ENCODE data around the gene LYPD6B.

The LYPD6B gene

DNA sequence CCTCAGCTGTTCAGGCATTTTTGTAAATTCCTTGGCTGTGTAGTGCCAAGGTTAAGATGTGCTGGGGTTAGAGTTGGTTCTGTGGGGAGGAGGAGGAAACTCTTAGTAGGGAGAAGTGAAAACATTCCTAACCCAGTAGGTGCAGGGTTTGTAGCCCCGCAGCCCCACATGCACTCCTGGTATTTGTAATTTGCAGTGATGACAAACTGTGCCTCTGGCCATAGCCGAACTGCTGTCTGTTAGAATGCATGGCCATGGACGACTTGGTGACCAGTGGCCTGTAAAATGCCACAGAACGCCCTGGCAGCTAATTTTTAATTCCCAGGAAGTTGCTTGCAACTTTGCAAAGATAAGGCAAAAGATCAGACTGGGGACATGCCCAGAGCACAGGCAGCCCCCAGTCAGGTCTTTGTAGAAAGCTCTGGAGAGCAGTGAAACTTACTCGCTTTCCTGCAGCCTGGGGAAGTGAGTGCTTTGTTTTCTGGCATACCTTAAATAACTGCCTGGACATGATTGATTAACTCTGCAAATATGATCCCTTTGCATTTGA is 38.4 kb downstream of the LYPD6B start:
- DNase-seq (ENCODE audit: low spot score): no peak

DNA sequence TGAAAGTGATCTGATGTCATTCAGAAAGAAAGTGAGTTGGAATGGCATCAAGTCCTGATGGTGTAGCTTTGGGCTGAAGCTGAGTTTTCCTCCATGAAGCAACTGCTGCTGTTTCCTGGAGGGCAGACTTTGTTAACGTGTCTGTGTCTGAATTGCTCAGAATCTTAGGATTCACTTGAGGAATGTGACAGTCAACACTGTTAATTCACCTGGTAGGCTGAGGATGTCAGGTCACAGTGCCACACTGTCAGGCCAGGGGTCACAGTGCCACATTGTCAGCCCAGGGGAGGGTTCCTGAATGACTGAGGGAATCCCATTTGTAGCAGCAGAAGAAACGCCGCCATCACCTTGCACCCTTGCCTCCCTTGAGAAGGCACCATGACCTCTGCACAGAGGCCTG is 39.4 kb downstream of the LYPD6B start:
- no peak for DNase-seq (ENCODE audit: low spot score)

DNA sequence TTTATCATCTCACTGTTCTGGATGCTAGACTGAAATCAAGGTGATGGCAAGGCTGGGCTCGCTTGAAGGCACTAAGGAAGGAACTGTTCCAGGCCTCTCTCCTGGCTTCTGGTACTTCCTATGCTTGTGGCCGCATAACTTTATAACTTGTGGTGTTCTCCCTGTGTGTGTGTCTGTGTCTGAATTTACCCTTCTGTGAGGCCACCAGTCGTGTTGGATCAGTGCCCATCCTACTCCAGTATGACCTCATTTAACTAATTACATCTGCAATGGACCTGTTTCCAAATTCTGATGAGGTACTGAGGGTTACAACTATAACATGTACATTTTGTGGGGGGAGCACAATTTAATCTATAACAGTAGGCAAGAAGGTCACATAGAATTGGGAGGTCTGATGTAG is 41.6 kb downstream of the LYPD6B start:
- DNase-seq (ENCODE audit: low spot score): no peak

DNA sequence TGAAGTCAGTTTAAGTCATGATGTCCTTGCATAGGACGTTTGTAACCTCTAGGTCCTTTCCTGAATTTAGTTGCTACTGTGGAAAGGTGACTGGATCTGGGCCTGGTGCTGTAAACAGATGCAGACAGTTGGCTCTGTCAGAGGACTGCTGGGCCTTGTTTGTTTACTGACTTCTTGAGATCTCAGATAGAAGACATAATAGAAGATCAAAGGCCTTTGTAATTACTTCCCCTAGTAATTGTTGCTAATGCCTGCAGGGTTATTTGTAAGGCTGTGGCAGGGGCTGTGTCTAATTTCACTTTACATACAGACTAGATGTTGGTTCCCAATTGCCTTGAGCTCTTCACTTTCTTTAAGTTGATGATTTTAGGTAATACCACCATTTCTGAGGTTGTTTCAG is 42.5 kb downstream of the LYPD6B start:
- no peak for DNase-seq (ENCODE audit: low spot score)

DNA sequence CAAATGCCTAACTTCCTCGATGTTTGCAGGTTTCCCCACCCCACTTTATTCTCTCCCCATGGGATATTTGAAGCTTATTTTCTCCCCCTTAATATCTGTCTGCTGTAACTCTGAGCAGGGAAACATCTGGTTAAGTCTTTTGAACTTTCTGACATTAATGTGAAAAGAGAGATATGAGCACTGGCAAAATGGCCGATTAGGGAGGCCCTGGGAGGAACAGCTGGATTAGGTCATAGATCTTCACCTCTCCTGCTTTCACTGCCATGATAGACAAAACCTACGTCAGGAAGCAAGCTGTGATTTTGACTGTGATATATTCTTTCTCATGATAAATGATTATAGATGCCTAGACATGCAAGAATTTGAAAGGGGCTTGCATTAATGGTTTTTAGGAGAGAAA is 43.6 kb downstream of the LYPD6B start:
- no peak for DNase-seq (ENCODE audit: low spot score)

DNA sequence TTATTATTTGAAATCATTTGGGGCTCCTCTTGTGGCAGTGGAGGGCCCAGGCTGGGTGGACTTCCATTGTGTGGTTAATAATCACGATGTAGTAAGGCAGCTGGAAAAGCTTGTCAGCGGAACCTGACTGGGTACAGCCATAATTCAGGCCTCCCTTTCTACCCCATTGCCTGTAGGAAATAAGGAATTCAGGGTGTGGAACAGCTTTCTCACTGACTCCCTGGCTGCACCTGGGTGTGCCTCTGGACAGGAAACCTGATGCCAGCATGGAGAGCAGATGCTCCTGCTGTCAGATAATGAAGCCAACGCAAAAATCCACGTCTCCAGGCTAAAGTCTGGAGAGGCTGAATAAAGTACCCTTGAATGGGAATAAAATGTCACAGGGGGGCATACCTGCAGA is 44.2 kb downstream of the LYPD6B start:
- DNase-seq (ENCODE audit: low spot score): no peak

DNA sequence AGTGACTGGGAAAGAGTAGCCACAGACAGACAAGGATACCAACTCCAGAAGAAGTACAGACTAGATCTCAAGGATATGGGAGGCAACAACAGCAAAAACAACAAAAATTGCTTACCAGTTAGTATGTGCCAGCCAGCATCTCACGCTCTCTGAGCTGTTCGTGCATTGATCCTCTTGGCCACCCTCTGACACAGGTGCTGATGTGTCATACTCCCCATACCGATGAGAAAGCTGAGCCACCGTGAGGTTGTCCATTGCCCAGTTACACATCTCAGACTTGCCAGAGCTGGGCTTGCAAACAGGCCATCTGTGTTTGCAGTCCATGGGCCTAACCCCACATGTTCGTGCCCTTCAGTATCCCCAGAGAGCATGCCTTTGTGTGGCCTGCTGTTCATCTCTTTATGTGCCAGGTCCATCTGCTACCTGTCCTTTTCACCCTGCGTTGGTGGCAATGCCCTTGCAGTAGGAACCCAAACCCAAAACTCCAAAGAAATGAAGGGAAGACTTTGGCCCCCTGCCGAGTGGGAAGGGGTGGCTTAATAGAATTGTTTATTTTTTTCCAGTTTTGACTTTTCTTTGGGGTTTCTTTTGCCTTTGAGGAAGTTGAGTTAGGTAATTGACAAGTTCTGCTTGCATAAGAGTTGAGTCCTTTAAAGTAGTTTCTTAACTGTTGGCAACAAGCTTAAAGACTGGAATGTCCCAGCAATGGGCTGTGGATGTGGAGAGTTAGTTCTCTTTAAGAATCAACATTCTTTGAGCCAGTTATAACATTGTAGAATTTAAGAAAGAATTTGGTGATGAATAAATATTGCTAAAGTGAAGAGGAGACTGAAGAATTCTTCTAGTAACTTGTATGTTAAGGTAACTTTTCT is 46.7 kb downstream of the LYPD6B start:
- no peak for DNase-seq (ENCODE audit: low spot score)

DNA sequence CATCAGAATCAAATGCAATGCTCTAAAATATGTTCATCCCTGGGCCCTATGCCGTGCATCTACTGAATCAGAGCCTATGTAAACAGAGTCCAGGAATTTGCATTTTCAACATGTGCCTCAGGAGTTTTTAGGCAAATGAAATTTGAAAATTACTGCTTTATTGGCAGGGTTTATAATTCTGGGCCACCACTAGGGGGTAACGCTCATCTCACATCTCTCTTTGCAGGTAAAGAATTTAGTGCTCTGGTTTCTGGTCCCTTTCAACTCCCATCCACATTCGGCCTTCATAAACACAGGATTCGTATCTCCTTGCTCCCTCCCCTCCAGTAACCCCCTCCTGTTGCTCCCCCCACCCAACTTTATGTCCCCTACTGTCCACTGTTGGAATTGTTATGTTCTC is 49.3 kb downstream of the LYPD6B start:
- no peak for DNase-seq (ENCODE audit: low spot score)

DNA sequence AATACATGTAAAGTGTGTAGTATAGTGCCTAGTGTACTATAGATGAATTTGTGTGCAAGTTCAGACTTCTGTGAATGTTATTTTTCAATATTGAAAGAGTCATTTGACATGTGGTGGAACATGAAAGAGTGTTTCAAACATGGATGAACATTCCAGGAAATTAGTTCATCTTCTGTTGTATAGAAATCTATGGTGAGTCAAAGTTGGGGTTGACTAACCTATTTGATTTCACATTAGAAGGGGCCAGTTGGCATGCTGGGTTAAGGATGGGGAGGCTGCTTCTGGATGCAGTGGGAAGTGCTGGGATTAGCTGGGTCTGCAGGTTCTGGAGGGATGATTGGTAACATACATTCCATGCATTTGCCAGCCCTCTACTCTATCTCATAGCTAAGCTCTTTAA is 50.6 kb downstream of the LYPD6B start:
- no peak for DNase-seq (ENCODE audit: low spot score)

DNA sequence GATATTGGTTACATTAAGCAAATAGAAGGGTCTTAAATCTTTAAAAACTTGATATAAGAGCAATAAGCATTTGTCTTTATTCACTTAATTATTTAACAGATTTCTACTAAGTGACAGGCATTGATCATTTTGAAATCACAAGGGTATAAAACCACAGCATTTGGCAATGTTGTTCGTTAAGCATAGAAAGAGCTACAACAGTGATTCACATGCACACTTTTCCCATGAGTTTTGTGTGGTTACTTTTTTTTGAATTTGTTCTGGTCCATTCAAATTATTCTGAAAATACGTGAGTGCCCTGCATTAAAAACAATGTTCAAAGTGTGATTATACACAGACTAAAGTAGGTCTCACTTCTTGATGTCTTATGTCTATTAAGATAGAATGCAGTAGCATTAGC is 52.2 kb downstream of the LYPD6B start:
- DNase-seq (ENCODE audit: low spot score): no peak

DNA sequence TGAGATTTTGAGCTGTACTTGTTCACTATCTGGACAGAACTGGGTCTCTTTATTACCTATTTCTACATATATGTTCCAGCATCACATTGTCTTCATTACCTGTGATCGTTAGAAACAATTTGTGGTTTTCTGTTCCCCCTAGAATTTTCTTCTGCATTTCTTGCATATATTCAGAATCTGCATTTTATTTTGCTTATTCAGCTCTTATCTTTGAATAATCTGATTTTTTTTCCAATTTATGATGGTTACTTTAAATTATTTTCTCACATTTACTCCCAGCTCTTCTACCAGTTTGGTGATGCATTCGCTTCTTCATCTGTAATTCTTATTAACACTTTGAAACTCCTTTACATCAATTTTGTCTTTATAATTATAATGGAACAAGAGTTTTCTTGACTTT is 55.1 kb downstream of the LYPD6B start:
- no peak for DNase-seq (ENCODE audit: low spot score)

DNA sequence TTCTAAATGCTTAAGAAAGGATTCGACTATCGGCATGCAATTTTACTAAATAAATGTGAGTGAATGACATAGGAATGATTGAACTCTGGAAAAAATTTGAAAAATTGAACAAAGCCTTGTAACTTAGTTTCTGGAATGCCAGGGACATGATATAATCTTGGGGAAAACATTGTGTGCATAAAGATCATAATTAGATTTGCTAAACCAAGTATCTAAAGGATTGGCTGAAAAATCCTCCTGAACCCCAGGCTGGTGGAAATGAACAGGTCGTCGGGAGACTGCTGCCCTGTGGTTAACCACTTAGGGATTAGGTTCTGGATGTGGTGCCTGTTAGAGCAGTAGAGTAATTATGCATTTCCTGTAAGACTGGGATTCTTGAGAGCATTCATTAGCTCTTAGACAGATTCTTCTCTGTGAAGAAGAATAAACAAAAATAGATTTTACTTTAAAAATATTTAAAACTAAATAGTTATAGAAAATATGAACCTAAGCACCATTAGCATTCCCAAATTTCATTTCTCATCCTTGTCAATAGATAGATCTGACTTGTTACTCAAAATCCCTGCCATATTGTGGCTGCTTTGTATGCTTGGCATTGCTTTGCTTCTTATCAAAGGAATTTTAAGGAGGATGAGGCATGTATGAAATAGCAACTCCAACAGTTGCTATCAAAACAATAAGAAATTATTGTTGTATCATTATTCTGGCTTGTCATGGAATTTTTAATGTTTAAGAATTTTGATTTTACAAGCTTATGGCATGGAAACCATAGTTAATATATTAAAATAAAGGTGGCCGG is 55.9 kb downstream of the LYPD6B start:
- no peak for DNase-seq (ENCODE audit: low spot score)

DNA sequence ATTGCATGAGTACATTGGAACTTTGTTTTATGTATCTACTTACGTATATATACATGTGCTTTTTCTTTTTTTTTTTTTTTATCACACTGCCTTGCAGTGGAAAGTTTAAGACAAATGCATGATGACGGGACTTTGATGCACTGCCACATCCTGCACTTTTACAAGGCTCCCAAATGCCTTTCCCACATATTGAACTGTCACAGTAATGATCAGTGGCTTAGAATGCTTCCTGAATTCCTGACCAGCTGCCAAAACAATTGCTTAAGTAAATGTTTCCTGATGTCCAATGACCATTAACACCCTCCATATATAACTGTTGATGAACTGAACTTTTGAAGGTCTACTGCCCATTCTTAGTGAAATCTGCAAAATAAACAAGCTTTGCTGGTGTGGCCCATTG is 60.2 kb downstream of the LYPD6B start:
- DNase-seq (ENCODE audit: low spot score): no peak

DNA sequence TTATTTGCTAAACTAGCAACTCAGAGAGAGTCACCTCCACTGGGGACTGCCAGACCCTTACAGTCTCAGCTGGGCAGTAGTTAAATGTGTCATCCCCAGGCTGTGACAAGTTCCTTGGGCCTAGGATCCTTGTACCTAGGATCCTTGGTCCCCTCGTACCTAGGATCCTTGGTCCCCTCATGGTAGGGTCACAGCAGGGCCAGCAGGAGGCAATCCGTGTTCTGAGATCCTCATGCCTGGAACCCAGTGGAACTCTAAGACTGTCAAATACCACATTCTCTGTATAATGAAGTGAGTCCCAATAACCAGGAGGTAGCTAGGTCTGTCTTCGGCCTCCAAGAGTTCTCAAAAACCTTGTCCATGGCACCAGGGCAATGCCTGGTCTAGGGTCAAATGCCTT is 60.8 kb downstream of the LYPD6B start:
- no peak for DNase-seq (ENCODE audit: low spot score)

DNA sequence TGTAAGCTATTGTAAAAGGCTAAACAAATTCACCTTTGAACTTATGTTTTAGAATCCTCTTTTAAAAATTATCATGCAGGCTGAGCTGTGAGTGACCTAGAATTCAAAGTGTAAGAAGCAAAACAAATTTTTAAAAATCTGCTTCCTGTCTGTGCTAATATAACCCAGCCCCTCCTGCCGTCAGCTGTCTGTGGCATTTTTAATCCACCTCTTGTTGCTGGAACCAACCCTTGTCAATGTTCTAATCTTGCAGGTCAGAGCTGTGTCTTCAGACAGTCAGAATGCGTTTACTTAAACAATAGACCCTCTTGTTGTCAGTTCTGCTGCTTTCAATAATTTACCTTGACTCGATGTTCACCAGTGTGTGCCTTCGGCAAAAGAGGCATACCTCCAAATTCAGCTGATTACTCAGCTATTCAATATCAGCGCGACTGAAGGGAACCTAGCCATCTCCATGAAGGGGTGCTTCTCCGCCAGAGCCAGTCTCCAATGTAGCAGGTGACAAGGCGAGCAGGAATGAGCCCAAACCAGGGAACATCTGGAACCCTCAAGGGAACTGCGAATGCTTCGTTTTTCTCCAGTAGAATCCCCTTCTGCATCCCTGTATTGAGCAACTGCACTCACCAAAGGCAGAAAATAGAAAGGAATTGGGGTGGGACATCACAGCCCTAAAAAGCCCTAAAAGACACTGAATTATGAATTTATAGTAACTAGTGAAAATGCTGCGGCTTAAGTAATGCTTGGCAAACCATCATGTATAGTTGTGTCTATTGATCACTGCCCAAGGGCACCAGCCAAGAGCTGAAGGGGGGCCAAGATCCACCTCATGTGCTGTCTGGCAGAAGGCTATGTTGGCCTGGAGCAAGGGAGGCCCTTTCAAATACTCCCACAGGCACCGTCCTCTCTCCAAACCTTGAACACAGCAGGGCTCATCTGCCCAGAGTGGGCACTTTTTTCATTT is 62.5 kb downstream of the LYPD6B start:
- no peak for DNase-seq (ENCODE audit: low spot score)

DNA sequence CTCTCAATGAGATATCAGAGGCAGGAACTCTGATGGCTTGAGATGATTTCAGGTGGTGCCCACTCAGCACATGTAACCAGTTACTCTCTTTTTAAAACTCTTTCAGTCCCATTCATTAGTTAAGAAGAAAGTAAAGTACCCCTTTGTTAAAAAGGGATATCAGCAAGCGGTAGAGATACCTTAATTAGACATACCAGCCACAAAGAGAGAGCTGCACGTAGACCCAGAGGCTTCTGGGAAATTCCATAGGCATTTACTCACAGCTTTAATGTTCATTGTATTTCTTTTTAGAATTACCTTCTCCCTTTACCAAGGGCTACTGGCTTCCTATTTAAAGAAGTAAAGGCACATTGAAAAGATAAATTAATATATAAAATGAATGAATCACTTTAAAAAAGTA is 63.3 kb downstream of the LYPD6B start:
- DNase-seq (ENCODE audit: low spot score): no peak

DNA sequence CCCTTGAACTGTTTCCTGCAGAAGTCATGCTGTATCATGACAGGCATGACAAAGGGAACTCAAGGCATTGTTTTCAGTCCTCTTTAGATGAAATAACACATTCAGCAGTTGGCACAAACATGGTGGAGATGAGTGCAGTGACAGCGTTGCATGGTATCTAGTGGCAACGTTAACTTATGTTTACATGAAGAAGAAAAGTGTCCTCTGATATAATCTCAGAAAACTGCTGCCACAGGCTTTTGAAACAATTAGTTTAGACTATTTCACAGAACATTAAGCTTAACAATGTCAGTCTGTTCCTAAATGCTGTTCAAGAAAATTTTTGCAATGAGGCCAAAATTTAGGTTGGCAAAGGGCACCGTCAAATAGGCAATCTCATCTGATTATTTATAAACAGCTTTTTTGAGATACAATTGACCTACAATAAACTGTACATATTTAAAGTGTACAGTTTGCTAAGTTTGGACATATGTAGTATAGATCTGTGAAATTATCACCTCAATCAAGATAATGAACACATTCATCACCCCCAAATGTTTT is 64.7 kb downstream of the LYPD6B start:
- DNase-seq (ENCODE audit: low spot score): no peak

DNA sequence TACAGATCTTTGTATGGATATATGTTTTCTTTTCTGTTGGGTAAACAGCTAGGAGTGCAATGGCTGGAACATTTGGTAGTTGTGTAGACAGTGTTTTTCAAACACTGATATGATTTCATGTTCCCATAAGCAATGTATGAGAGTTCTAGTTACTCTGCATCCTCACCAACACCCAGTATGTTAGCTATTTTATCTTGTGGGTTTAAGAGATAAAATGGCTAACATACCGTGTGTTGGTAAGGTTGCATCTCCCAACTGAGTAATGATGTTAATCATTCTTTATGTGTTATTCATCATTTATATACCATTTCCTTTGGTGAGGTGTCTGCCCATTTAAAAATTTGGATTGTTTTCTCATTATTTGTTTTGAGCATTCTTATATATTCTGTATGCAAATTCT is 65.7 kb downstream of the LYPD6B start:
- no peak for DNase-seq (ENCODE audit: low spot score)

DNA sequence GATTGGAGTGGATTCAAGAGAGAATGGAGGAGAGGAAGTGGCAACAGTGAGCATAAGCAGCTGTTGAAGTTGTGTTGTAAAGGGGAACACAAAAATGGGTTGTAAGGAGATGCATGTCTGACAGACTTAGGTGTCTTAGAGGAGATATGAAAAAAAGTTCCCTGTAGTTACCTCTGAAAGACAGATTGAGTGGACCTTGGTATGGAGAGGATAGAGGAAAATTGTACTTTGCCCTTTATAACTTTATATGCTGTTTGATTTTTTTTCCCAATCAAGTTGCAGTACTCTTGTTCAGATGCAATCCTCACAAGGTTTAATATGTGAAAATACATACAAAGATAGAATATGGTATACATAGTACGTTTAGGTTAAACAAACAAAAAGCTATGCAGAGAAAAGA is 73.6 kb downstream of the LYPD6B start:
- no peak for DNase-seq (ENCODE audit: low spot score)

DNA sequence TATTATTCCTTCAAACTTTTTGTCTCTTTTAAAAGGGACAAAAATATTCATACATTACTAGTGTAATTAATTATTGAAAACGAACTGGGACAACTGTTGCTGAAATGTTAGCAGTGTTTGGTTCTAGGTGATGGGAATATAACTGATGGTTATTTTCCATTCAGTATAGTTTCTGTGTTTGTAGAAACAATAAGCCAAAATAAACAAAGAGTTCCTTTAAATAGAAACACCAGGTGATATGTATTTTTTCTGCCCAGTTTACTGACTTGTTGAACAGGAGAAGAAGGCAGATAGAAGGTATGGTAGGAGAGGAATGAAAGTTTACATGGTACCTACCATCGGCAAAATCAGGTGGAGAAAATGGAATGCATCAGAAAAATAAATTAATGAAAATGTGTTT is 74.2 kb downstream of the LYPD6B start:
- no peak for DNase-seq (ENCODE audit: low spot score)

DNA sequence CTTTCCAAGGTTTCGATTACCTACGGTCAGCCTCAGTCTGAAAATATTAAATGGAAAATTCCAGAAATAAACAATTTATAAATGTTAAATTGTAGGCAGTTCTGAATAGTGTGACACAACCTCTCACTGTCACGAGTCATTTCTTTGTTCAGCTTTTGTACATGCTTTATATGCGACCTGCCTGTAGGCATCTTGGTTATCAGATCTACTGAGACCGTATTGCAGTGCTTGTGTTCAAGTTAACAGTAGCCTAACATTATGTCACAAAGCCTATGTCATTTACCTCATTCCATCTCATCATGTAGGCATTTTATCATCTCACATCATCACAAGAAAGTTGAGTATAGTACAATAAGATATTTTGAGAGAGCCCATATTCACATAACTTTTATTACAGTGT is 77.3 kb downstream of the LYPD6B start:
- DNase-seq (ENCODE audit: low spot score): no peak

DNA sequence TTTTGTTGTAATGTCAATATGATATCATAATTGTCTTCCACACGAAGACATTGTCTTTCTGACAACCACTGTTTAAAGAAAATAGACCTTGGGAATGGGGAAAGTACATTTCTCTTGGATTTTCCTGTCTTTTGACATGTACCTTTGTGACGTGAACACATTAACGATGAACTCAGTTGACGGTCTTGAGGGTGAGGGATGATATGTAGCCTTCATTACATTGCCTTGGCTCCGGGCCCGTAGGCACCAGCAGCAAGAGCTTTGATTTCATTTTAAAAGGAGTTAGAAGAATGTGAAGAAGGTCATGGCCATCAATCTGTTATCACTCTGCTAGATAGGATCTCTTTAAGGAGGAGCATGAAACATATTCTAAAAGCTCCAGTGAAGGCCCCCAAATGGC is 80.9 kb downstream of the LYPD6B start:
- no peak for DNase-seq (ENCODE audit: low spot score)
